A673 (cell line): Measurements from ENCODE around the gene ADAM30.
A peak's percentile ranks its signal among the peaks of the same experiment; 100 is the strongest.

ENCODE experiments used
- EZH2 ChIP-seq: fragments of 200-600 bp; sonication (generic); IDR thresholded peaks from 2 replicates; pipeline ENCODE4 v1.6.1; 2017; ENCODE audit warnings: borderline replicate concordance, low read depth, mild to moderate bottlenecking, mixed read lengths, antibody characterized with exemption, low read length; ENCODE audit not compliant: poor library complexity, severe bottlenecking
- TF ChIP-seq, protein P1 (sequence below): fragments of 300-800, 200-600 bp; sonication (generic); conservative IDR thresholded peaks from 2 replicates; pipeline ENCODE4 v1.5.1; 2017; ENCODE audit warnings: low read depth, mild to moderate bottlenecking, antibody characterized with exemption, low read length, moderate library complexity, mixed read lengths

GRCh38 chr1:119885903-119886783, 10.2 kb downstream of the ADAM30 start:
- TF ChIP-seq, protein P1, sequence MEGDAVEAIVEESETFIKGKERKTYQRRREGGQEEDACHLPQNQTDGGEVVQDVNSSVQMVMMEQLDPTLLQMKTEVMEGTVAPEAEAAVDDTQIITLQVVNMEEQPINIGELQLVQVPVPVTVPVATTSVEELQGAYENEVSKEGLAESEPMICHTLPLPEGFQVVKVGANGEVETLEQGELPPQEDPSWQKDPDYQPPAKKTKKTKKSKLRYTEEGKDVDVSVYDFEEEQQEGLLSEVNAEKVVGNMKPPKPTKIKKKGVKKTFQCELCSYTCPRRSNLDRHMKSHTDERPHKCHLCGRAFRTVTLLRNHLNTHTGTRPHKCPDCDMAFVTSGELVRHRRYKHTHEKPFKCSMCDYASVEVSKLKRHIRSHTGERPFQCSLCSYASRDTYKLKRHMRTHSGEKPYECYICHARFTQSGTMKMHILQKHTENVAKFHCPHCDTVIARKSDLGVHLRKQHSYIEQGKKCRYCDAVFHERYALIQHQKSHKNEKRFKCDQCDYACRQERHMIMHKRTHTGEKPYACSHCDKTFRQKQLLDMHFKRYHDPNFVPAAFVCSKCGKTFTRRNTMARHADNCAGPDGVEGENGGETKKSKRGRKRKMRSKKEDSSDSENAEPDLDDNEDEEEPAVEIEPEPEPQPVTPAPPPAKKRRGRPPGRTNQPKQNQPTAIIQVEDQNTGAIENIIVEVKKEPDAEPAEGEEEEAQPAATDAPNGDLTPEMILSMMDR = peak; percentile 88
- TF ChIP-seq EZH2 = no peak
